Dedifferentiated amniotic fluid mesenchymal stem cell (primary cell): ENCODE data around the gene DMAP1.
A peak's percentile ranks its signal among the peaks of the same experiment; 100 is the strongest.
"Not testable (repeated sequence)": the region's sequence is repeated elsewhere in the genome, so short reads cannot be mapped to it uniquely, and the experiment has no call there.

Experiments used
- DNase-seq: peaks from one replicate; pipeline ENCODE4 v3.0.0-alpha.2; 2016; ENCODE audit errors: extremely low spot score

DMAP1 gene, protein sequence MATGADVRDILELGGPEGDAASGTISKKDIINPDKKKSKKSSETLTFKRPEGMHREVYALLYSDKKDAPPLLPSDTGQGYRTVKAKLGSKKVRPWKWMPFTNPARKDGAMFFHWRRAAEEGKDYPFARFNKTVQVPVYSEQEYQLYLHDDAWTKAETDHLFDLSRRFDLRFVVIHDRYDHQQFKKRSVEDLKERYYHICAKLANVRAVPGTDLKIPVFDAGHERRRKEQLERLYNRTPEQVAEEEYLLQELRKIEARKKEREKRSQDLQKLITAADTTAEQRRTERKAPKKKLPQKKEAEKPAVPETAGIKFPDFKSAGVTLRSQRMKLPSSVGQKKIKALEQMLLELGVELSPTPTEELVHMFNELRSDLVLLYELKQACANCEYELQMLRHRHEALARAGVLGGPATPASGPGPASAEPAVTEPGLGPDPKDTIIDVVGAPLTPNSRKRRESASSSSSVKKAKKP

DNA sequence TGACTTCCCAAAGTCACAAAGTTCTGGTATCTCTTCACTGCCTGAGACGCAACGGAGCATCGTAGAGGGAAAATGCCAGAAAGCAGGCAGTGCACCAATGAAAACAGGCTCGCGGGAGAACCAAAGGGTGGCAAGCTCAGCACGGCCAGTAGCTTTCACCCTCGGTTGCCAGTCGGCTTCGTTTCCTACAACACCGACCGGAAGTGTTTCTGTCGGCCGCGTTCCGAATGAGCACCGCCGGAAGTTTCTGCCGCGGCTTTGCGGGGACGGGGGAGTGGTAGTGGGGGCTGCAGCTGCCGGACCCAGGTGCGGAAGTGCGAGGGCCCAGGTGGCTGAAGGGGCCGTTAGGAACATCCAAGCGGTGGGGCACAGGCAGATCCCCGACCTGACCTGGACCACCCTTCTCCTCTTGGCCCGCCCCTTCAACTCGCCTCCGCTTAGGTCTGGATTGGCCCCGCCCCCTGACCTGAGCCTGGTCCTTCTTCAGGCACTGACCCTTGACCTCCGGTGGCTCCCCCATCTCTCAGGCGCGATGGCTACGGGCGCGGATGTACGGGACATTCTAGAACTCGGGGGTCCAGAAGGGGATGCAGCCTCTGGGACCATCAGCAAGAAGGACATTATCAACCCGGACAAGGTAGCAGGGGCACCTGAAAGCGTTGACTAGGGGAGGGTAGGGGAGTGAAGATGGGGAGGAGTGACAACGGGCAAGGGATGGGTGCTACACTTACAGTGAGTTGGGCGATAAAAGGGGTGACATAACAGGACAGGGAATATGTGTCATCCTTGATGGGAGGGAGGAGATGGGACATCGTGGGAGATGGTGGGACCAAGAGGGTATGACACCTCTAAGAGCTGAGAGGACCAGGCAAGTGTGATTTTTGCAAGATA, at the start of gene DMAP1:
DMAP1 (plus strand) TSS at position 250 of the 891 bp plus-strand sequence; CDS start at position 533, 283 bp downstream.
- peak; percentile 89 for DNase-seq

DNA sequence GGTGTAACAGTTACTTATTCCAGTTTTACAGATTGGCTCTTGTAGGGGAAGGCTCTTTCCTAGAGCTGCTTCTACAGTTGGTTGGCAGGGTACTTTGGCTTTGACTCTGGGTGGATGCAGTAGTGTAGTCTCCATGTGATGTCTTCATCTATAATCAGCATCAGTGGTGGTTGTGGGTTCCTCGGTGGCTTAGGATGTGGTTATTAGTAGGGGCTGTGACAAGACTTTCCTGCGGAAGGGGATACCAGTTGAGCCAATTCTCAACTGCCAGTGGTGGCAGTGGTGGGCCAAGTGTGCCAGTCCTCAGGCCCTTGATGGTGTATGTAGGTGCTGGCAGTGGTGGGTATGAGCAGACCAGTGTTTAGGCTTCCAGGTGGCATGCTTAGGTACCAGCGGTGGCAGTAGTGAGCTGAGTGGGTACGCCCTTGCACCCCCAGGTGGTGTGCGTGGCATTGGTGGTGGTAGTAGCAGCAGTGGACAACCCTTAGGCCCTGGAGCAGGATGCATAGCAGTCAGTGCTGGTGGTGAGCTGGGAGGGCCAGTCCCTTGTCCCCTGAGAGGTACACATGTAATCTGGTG, 44.7 kb upstream of the DMAP1 start:
- DNase-seq = no peak

DNA sequence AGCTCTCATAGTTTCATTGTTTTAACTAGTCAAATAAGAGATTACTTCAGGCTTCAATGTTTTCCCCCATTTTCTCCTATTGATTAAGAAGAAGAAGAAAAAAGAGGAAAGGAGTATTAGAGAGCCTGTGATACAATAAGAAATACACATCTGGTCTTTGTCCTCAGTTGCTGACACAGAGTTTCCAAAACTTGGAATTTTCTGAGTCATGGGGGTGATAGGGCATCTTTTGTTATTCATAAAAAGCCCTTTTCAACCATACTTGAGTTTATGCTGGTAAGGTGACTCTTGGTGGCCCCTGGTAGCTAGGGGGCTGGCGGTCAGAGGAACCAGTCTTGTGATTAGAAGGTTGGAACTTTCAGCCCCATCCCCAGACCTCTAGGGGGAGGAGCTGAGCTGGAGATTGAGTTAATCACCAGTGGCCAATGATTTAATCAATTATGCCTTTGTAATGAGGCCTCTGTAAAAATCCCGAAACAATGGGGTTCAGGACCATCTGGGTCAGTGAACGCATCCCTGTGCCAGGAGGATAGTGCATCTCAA, 42.9 kb upstream of the DMAP1 start:
- no peak for DNase-seq

DNA sequence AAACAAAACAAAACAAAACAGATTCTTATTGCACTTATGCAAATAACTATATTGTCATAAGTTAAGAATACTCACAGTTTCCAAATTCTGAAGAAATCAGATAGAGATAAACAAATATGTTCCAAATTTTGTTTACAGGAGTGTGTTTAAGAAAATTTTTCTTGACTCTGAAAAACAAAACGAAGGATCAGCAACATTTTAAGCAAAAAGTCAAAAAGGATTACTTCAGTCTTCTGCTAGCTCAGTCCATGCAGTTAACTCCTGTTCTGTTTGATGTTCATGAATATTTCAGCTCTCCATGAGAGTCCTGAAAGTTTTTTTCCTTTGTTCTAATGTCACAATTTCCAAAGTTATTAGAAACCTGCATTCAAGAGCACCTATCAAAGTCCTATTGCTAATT, 38.6 kb upstream of the DMAP1 start:
- DNase-seq = no peak

DNA sequence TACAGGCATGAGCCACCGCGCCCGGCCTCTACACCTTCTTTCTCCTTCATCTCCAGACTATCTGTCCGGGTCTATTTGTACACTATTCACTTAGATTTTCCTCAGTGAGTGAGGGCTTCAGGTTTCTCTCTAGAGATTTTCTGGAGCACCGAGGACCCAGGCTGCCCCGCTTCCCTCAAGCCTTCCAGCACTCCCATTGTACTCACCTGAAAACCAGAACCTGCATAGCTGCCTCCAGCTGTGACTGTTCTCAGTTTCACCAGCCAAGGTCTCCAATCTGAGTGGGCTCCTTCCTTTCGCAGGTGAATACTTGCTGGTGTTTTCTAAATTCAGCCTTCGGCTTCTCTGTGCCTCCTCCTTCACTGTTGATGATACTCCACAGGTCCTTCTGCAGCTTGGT, 12.9 kb upstream of the DMAP1 start:
- no peak for DNase-seq

DNA sequence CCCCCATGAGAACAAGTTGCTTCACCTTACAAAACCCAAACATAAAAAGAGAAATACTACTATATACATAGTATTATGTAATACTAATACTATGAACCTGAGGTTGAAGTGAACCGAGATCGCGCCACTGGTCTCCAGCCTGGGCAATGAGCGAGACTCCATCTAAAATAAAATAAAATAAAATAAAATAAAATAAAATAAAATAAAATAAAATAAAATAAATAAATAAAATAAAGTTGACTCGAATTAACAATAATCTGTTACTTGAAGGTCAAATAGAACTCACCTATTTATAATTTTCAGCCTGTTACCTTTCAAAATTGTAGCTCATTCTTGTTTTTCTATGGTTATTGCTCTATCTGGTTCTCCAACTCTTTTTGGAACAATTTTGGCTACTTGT, 6.7 kb upstream of the DMAP1 start:
- not testable (repeated sequence) for DNase-seq

DNA sequence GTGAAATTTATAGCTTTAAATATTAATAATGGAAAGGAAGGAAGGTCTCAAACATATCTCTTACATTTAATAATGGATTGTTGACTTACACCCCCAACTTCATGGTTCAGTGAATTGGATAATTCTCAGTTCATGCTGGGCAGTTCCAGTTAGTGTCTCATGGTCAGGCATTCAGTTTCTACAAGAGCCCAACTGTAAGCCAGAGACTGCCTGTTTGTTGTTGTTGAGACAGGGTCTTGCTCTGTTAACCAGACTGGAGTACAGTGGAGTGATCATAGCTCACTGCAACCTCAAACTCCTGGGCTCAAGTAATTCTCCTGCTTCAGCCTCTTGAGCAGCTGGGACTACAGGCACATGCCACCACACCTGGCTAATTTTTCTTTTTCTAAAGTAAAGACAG, 5.0 kb upstream of the DMAP1 start:
- no peak for DNase-seq

DNA sequence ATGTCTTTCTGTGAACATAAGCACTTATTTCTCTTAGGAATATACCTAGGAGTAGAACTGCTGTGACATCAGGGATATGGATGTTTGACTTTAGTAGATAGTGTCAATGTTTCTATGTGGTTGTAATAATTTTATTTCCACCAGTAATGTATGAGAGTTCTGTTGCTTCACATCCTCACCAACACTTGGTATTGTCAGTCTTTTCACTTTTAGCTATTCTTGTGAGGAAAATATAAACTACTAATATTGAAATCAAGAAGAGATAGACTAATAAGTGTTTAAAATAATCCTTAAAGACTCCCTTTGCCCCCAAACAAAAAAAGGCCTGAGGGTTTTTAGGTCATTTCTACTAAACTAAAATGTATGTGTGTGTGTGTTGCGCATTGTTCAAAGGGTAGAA, 2.7 kb upstream of the DMAP1 start:
- DNase-seq = no peak

DNA sequence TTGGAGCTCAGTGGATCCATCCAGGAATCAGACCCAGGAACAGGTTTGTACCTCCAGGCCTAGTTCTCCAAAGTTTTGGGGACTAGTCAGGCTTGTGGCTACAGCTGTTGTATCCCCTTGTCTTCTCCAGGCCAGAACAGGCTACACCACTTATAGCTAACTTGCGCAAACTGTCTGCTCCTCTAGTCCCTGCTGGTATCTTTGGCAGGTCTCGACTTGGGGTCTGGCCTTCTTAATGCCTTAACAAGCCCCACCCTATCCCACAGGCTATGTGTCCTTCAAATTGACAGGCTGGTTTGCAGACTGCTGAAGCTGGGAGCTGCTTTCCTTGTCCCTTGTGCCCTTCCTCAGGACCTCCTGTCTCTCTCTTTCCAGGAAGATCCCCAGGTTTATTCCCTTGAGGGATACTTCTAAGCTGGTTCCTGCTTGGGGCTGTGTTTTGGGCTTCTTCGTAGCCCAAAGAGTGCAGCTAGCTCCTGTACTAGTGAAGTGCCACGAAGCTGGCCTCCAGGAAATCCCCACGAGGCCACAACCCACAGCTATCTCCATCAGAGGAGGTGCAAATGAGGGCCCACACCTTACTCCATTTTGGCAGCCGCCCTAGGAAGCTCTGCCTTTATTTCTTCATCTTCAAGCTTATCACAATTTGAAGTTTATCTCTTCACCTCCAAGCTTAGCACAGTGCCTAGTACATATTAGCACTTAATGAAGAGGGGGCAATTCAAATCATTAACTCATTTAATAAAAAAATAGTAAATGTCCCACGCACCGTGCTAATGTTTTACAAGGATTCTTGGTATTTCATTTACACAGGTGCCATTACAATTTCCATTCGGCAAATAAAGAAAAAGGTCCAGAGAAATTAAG, 683 bp upstream of the DMAP1 start:
- no peak for DNase-seq

DNA sequence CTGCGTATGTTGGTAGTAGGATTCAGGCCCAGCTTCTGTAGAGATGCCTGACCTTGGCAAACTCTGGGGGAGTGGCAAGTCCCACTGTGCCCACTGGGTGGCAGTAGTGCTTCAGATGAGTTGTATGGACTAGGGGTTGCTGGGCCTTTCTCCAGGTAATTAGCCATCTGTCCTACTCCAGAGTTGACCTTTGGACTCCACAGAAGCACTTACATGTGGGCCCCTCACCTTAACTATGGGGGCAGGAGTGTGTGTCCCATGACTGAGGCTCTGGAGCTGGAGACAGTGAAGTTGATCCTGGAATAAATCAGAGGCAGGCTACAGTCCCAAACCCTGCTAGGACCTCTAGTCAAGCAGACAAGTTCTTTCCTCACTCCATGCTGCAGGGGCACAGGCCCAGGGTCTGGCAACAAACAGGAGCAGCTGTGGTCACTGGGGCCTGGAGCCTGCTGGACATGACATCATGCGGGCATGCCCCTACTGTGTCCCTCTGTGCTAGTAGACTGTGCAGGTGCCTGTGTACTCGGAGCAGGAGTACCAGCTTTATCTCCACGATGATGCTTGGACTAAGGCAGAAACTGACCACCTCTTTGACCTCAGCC, 4.6 kb downstream of the DMAP1 start:
- peak; percentile 31 for DNase-seq

DNA sequence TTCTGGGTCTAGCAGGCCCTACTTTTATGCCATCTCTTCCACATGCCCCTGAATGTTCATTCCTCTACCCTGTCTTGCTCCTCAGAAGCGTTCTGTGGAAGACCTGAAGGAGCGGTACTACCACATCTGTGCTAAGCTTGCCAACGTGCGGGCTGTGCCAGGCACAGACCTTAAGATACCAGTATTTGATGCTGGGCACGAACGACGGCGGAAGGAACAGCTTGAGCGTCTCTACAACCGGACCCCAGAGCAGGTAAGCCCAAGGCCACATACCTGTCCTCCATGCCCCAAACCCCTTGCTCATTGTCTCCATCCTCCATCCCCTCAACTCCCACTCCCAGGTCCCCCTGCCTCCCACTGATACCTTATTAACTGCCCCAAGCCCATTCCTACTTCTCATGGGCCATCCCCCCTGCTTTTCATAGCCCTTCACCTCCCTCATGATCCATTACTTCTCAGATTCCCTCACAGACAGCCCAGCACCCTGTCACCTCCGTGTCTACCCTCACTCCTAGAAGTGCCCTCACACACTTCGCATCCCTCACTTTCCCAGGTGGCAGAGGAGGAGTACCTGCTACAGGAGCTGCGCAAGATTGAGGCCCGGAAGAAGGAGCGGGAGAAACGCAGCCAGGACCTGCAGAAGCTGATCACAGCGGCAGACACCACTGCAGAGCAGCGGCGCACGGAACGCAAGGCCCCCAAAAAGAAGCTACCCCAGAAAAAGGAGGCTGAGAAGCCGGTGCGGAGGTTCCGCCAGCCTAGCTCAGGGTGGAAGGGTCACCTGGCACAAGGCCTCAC, 5.4 kb downstream of the DMAP1 start:
- DNase-seq = no peak

DNA sequence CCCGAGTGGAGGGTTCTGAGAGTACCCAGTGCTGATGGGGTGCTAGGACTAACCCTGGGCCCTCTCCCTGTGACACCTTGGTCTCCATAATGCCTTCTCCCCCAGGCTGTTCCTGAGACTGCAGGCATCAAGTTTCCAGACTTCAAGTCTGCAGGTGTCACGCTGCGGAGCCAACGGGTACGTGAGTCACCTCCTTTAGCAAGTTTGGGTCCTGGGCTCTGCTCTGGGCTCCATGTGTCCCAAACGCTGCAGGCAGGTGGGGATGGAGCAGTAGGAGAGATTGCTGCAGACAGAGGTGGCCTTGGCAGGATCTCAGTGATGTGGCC, 6.0 kb downstream of the DMAP1 start:
- DNase-seq = no peak

DNA sequence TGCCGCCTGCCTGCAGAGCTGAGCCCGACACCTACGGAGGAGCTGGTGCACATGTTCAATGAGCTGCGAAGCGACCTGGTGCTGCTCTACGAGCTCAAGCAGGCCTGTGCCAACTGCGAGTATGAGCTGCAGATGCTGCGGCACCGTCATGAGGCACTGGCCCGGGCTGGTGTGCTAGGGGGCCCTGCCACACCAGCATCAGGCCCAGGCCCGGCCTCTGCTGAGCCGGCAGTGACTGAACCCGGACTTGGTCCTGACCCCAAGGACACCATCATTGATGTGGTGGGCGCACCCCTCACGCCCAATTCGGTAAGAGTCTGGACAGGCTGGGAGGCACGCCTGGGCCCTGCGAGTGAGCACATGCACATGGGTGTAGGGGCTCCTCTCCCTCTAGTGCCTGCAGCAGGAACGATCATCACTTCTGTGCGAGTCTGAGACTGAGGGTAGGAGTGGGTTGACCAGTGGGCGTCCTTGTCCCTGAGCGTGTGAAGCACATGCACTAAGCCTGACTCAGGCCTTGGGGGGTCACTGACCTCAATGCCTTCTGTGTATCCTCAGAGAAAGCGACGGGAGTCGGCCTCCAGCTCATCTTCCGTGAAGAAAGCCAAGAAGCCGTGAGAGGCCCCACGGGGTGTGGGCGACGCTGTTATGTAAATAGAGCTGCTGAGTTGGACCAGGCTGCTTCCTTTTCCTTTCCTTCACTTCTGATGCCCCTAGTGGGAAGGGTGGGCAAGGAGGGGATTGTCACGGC, 6.9 kb downstream of the DMAP1 start:
- DNase-seq = no peak

DNA sequence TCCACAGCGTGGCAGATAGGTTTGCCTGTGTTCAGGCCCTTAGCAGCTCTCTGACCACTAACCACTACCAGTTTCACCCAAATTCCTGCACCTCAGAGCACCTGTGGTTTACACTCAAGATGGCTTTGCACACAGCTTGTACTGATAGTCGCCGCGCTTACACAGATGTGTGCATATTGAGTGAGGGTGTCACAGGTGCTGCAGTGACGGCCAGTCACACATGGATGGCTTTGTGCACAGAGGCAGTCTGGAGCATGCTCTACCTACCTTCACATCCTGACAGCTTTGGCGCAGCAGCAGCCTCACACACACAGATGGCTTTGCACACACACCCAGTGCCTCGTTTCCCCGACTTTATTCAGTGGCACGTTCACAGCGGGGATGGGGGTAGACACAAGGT, 7.5 kb downstream of the DMAP1 start:
- DNase-seq = no peak

DNA sequence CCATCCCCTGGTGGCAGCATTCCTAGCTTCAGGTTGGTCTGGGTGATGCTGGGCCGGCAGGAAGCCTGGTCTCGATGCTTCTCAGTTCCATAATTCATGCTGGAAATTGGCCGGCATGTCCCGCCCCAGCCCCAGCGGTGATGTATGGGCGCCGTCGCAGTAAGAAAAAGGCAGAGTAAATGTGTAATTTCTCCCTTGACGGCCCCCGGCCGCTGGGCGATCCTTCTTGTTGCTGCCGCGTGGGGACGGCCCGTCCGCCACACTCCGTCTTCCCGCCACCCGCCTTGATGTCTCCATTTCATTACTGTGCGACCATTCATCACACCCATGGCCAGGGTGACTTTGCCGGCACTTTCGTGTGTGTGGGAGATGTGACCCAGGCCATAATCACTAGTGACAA, 8.5 kb downstream of the DMAP1 start:
- DNase-seq = no peak

DNA sequence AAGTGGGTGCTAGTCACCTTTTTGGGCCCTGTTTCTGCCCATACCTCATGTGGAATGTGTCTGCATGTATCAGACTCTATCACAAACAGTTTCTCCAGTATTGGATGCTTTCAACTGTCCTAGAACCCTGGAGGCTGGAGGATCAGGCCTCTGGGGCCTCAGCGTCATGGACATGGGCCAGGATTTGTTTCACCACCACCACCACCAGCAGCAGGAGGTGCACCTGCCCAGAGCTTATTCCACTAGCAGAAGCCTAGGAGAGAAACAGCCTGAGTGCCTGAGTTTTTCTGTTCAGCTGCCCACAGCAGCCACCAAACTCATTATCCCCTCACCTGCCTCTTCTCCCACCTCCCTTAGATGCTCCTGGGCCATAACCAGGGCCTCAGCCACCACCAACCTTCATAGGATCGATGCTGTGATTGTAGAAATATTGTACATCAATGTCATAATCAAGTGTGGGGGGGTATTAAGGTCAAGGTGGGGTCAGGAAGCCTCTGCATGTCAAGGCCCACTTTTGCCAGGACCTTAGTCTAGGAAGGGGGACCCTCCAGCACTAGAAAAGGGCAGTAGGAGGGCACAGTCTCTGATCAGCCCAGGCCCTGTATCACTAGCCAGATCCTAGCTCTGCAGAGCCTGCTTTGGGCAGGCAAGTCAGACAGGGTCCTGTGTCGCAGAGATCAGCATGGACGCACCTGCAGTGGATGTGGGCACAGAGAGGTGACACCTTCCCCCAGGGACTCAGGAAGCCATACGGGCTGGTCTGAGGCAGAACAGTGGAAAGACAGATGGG, 9.3 kb downstream of the DMAP1 start:
- no peak for DNase-seq

DNA sequence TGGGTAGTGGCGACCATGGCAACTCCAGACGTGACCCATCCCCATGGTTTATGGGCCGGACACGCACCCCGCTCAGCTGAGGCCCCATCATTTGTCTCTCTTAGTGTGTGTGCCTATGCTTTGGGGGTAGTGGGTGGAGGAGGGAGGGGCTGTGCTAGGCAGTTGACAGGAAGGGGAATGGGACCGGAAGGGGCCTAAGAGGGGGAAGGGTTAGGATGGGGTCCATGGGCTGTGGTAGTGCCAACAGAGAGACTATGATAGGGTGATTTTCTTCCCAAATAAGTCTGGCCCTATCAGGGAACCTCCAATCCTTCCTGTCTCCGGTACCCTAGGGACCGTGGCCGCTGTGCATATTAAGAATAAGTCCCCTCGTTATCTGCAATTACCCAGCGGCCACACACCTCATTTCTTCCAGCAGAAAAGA, 9.9 kb downstream of the DMAP1 start:
- no peak for DNase-seq

DNA sequence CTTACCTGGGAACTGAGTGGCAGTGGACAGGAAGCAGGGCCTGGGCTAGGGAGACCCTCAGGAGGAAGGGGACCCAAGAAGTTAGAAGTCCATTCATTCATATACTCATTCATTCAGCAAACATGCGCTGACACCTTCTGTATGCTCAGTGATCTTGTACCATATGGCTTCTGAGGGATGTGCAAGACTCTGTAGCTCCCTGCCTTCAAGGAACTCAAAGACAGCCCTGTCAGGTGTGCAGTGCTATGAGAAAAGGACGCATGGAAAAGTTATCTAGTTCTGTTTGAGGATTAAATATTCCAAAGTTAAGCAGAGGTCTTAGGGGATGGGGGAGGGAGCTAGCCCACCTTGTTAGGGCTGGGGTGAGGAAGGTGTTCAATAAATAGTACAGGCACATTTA, 12.5 kb downstream of the DMAP1 start:
- no peak for DNase-seq

DNA sequence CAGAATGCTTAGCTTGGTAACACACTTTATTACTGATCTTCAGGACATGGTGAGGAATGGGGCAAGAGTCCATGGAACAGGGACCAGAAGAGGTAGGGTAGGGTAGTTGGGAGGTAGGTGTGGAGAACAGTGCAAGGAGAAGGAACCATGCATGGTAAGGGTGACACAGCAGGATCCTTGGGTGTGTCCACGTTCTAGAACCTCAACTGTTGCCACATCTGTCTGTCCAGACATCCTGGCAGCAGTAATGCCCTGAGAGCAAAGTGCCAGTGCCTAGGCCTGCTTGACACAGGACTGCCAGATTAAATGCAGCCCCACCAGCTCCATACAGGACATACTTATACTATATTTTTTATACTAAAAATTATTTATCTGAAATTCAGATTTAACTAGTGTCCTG, 13.9 kb downstream of the DMAP1 start:
- DNase-seq = no peak
